Hematopoietic multipotent progenitor cell (in vitro differentiated cells): ENCODE data around the gene VGF. TPM values are rescaled to one million over a fixed set of nuclear protein-coding genes. Genes with fewer than 3 reads are reported as not detected.
A peak's percentile ranks its signal among the peaks of the same experiment; 100 is the strongest.

Experiments used
- DNase-seq, 3 donors: peaks; one replicate each; pipeline ENCODE4 v3.0.0-alpha.2; 2011 to 2015; ENCODE audit warnings: low read depth in 2 of 3, low spot score in 2 of 3
- total RNA-seq: library from RNA; depleted of rRNA; stranded (reverse); fragments of >200 nt; gene quantifications from one replicate; pipeline ENCODE4 v1.2.3, GENCODE V29; 2012

Gene VGF
- total RNA-seq, 1 donor: under 0.01 TPM

GRCh38 chr7:101166909-101167644 is 1.7 kb upstream of the VGF start:
- DNase-seq: no peak

GRCh38 chr7:101166648-101166908 is 1.2 kb upstream of the VGF start:
- no peak for DNase-seq

- no peak for DNase-seq
Observed at GRCh38 chr7:101165958-101166647, 734 bp upstream of the VGF start.

GRCh38 chr7:101164071-101164840 is 1.1 kb downstream of the VGF start:
- DNase-seq: no peak

GRCh38 chr7:101163279-101164070 is 1.9 kb downstream of the VGF start:
- no peak for DNase-seq

GRCh38 chr7:101162551-101163278 is 2.7 kb downstream of the VGF start:
- DNase-seq: no peak

GRCh38 chr7:101161692-101162471 is 3.5 kb downstream of the VGF start:
- DNase-seq: no peak

- DNase-seq: no peak
Observed at GRCh38 chr7:101160910-101161309, 4.5 kb downstream of the VGF start.

- DNase-seq: no peak
Observed at GRCh38 chr7:101159696-101160674, 5.4 kb downstream of the VGF start.

GRCh38 chr7:101156866-101157589 is 8.3 kb downstream of the VGF start:
- no peak for DNase-seq

GRCh38 chr7:101156277-101156676 is 9.1 kb downstream of the VGF start:
- no peak for DNase-seq

- DNase-seq: no peak
Observed at GRCh38 chr7:101155303-101155702, 10.1 kb downstream of the VGF start.

GRCh38 chr7:101154693-101155102 is 10.7 kb downstream of the VGF start:
- no peak for DNase-seq

GRCh38 chr7:101153969-101154692 is 11.2 kb downstream of the VGF start, which contains the start of gene AP1S1:
TSS of gene AP1S1 (plus strand) at chr7:101154476. CDS start at chr7:101154515, 39 bp downstream.
- DNase-seq: peak; percentile 90 to 93 (median 90)

GRCh38 chr7:101151908-101152651 is 13.3 kb downstream of the VGF start:
- no peak for DNase-seq

GRCh38 chr7:101140746-101141382 is 24.5 kb downstream of the VGF start:
- no peak for DNase-seq
